ENCODE data around the gene FFAR4.

FFAR4 gene

GRCh38 chr10:93601774-93602162 lies 35.3 kb downstream of the FFAR4 start:
- ChIA-PET POLR2A (no interaction called here), CTCF (no interaction called here)
- DNase-seq (ENCODE audit: extremely low spot score): no peak
- TF ChIP-seq CTCF (IDR thresholded peaks at IDR 0.05; ENCODE audit: control extremely low read depth, extremely low read depth, low read depth, missing control alignments): no peak

- DNase-seq (ENCODE audit: extremely low spot score): no peak
- TF ChIP-seq CTCF (IDR thresholded peaks at IDR 0.05; ENCODE audit: control extremely low read depth, extremely low read depth, low read depth, missing control alignments): no peak
- ChIA-PET CTCF (no interaction called here), POLR2A (no interaction called here)
Observed at GRCh38 chr10:93603023-93603422, 36.6 kb downstream of the FFAR4 start.

- CTCF ChIA-PET: no interaction called here
- no peak for DNase-seq (ENCODE audit: extremely low spot score)
- POLR2A ChIA-PET: no interaction called here
- TF ChIP-seq CTCF (IDR thresholded peaks at IDR 0.05; ENCODE audit: control extremely low read depth, extremely low read depth, low read depth, missing control alignments): no peak
Observed at GRCh38 chr10:93604146-93604545, 37.7 kb downstream of the FFAR4 start.

GRCh38 chr10:93608421-93608820 lies 42.0 kb downstream of the FFAR4 start:
- DNase-seq (ENCODE audit: extremely low spot score): no peak
- CTCF ChIA-PET: no interaction called here
- no peak for TF ChIP-seq CTCF (IDR thresholded peaks at IDR 0.05; ENCODE audit: control extremely low read depth, extremely low read depth, low read depth, missing control alignments)
- POLR2A ChIA-PET: no interaction called here

GRCh38 chr10:93612311-93612710 lies 45.8 kb downstream of the FFAR4 start, which contains the start of gene PDE6C:
PDE6C (plus strand) TSS chr10:93612537; CDS start chr10:93612726, 189 bp downstream.
- ChIA-PET CTCF (interaction anchor here (1.0 to 1.3 kb wide), 3 partner anchors 25 to 175 kb away, joined by 3 to 4 read pairs (median 3); no protein-coding TSS in a partner anchor), POLR2A (no interaction called here)

GRCh38 chr10:93613126-93613525 lies 46.7 kb downstream of the FFAR4 start:
- POLR2A ChIA-PET: no interaction called here
- no peak for TF ChIP-seq CTCF (IDR thresholded peaks at IDR 0.05; ENCODE audit: control extremely low read depth, extremely low read depth, low read depth, missing control alignments)
- CTCF ChIA-PET: no interaction called here
- no peak for DNase-seq (ENCODE audit: extremely low spot score)

More at GRCh38 chr10:93612311-93612710, 45.8 kb downstream of the FFAR4 start, which contains the start of gene PDE6C:
- no peak for DNase-seq (ENCODE audit: extremely low spot score)
- no peak for TF ChIP-seq CTCF (IDR thresholded peaks at IDR 0.05; ENCODE audit: control extremely low read depth, extremely low read depth, low read depth, missing control alignments)
